Skeletal muscle cell (primary cell): ENCODE results near the gene RAB8B.
A peak's percentile ranks its signal among the peaks of the same experiment; 100 is the strongest.

Experiments used
- DNase-seq: peaks from one replicate; pipeline ENCODE4 v3.0.0-alpha.2; 2010; ENCODE audit warnings: low read depth
- H3K4me3 ChIP-seq: 2 replicates; pipeline ENCODE4 v1.5.1; 2011; ENCODE audit warnings: low read depth, mild to moderate bottlenecking, control low read depth, low read length, moderate library complexity

The RAB8B gene

GRCh38 chr15:63188926-63189871, at the start of gene RAB8B:
Gene RAB8B, plus strand, starts transcription at chr15:63189606. Its CDS starts 19 bp downstream, at chr15:63189625.
- DNase-seq: peak; percentile 87

GRCh38 chr15:63140936-63141335, 48.5 kb upstream of the RAB8B start:
- no peak overlapping the region for H3K4me3 ChIP-seq
- no peak for DNase-seq

More at GRCh38 chr15:63188926-63189871, at the start of gene RAB8B:
- H3K4me3 ChIP-seq: peak within 1 kb of the TSS; percentile 70

- H3K4me3 ChIP-seq: no peak overlapping the region
- no peak for DNase-seq
These were observed 44.0 kb upstream of the RAB8B start for GRCh38 chr15:63145426-63145825.

- DNase-seq: no peak
- H3K4me3 ChIP-seq: no peak overlapping the region
These were observed 42.7 kb upstream of the RAB8B start for GRCh38 chr15:63146684-63147083.

- DNase-seq: no peak
- no peak overlapping the region for H3K4me3 ChIP-seq
These were observed 37.7 kb upstream of the RAB8B start for GRCh38 chr15:63151665-63152064.

- DNase-seq: no peak
- H3K4me3 ChIP-seq: peak overlapping the region; percentile 89
These were observed 33.9 kb upstream of the RAB8B start for GRCh38 chr15:63155486-63155885.

GRCh38 chr15:63156086-63156710, 33.2 kb upstream of the RAB8B start:
- DNase-seq: no peak
- peak overlapping the region; percentile 89 for H3K4me3 ChIP-seq

- no peak for DNase-seq
- peak overlapping the region; percentile 89 for H3K4me3 ChIP-seq
These were observed 32.7 kb upstream of the RAB8B start for GRCh38 chr15:63156755-63157117.

GRCh38 chr15:63157118-63157843, 32.1 kb upstream of the RAB8B start, which contains the start of gene RPS27L:
Gene RPS27L, minus strand, starts transcription at chr15:63157477. Its CDS starts 72 bp downstream, at chr15:63157405.
- DNase-seq: peak; percentile 84
- H3K4me3 ChIP-seq: peak within 1 kb of the TSS; percentile 89

GRCh38 chr15:63157891-63158431, 31.4 kb upstream of the RAB8B start:
- peak; percentile 53 for DNase-seq
- peak overlapping the region; percentile 89 for H3K4me3 ChIP-seq

- DNase-seq: no peak
These were observed 28.8 kb upstream of the RAB8B start for GRCh38 chr15:63160638-63161037.

GRCh38 chr15:63163217-63163616, 26.2 kb upstream of the RAB8B start:
- DNase-seq: no peak
- H3K4me3 ChIP-seq: no peak overlapping the region

More at GRCh38 chr15:63160638-63161037, 28.8 kb upstream of the RAB8B start:
- H3K4me3 ChIP-seq: no peak overlapping the region

GRCh38 chr15:63165166-63165859, 24.1 kb upstream of the RAB8B start:
- no peak for DNase-seq
- no peak overlapping the region for H3K4me3 ChIP-seq

- no peak for DNase-seq
These were observed 23.2 kb upstream of the RAB8B start for GRCh38 chr15:63166219-63166618.

GRCh38 chr15:63169788-63170187, 19.6 kb upstream of the RAB8B start:
- H3K4me3 ChIP-seq: no peak overlapping the region
- no peak for DNase-seq

More at GRCh38 chr15:63166219-63166618, 23.2 kb upstream of the RAB8B start:
- no peak overlapping the region for H3K4me3 ChIP-seq

GRCh38 chr15:63172376-63172775, 17.0 kb upstream of the RAB8B start:
- no peak overlapping the region for H3K4me3 ChIP-seq
- no peak for DNase-seq

GRCh38 chr15:63172851-63173451, 16.5 kb upstream of the RAB8B start:
- H3K4me3 ChIP-seq: no peak overlapping the region
- no peak for DNase-seq

GRCh38 chr15:63176302-63176701, 13.1 kb upstream of the RAB8B start:
- no peak for DNase-seq
- no peak overlapping the region for H3K4me3 ChIP-seq

- DNase-seq: no peak
These were observed 11.4 kb upstream of the RAB8B start for GRCh38 chr15:63178034-63178433.

More at GRCh38 chr15:63178034-63178433, 11.4 kb upstream of the RAB8B start:
- no peak overlapping the region for H3K4me3 ChIP-seq
